Suprapubic skin (tissue), 4 donors: Measurements from ENCODE around the gene RHOB.
"Not testable (repeated sequence)": the region's sequence is repeated elsewhere in the genome, so short reads cannot be mapped to it uniquely, and the experiment has no call there.

ENCODE experiments used
- CTCF ChIP-seq, 2 donors: fragments of 200-600 bp in 1 of 2; fragments of 450-650 bp in 1 of 2; sonication (generic) in 1 of 2; IDR thresholded peaks; one replicate each; pipeline ENCODE4 v1.5.1; 2016 to 2019; ENCODE audit warnings: antibody characterized with exemption in 2 of 2, mild to moderate bottlenecking in 1 of 2, moderate library complexity in 1 of 2
- EP300 ChIP-seq: sonication (generic); formaldehyde crosslinking; IDR thresholded peaks from one replicate; pipeline ENCODE4 v1.6.1; 2017; ENCODE audit warnings: antibody characterized with exemption
- POLR2A ChIP-seq, 2 donors: fragments of 450-650 bp; IDR thresholded peaks; one replicate each; pipeline ENCODE4 v1.6.1; 2017; ENCODE audit warnings: antibody characterized with exemption in 2 of 2, mild to moderate bottlenecking in 2 of 2, moderate library complexity in 2 of 2
- POLR2AphosphoS5 ChIP-seq, 3 donors: sonication (generic); formaldehyde crosslinking; IDR thresholded peaks; one replicate each; pipeline ENCODE4 v1.6.1; 2017; ENCODE audit warnings: antibody characterized with exemption in 3 of 3

GRCh38 chr2:20417230-20417821 lies 29.5 kb upstream of the RHOB start:
- TF ChIP-seq CTCF (IDR thresholded peaks at IDR 0.05); POLR2A (IDR thresholded peaks at IDR 0.05); POLR2AphosphoS5 (IDR thresholded peaks at IDR 0.05); EP300: not testable (repeated sequence)
